ENCODE measurements around the gene CACNG7. TPM values are rescaled to one million over a fixed set of nuclear protein-coding genes. Genes with fewer than 3 reads are reported as not detected.

The CACNG7 gene
- polyA plus RNA-seq, 1 experiment, result 8.6 TPM

DNA sequence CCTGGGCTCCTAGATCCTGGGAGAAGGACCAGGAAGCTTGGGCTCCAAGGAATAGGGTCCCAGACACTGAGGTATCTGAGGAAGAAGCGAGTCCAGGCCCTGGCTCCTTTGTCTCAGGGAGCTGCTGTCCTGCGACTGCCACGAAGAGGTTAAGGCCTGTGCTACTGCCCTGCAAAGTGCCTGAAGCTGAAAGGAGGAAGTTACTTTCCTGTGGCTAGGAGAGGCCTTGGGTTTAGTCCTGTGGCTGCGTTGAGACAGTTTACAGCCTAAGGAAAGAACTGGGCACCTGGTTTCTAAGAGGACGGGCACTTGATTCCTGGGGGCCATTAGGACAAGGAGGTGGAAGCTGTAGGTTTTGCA lies 38.6 kb upstream of the CACNG7 start:
- ChIA-PET POLR2A (no interaction called here), CTCF (interaction anchor here (1.5 kb wide), 1 partner anchor 160 kb away, joined by 5 read pairs; no protein-coding TSS in a partner anchor)
- Histone ChIP-seq H3K27ac (ENCODE audit: low read depth, low read length) (peak overlapping the region; percentile 21), H3K27me3 (ENCODE audit: control insufficient read depth, insufficient read depth, low read length) (no peaks in the 10 kb centered on the region), H3K4me3 (ENCODE audit: low read depth, low read length) (peak overlapping the region; percentile 53), H3K9me3 (ENCODE audit: control insufficient read depth, insufficient read depth, low read length) (no peaks in the 10 kb centered on the region; the same call in 1 of the 2 replicates)
- no peak for DNase-seq (ENCODE audit: low read depth, low spot score)
- TF ChIP-seq, protein P1, sequence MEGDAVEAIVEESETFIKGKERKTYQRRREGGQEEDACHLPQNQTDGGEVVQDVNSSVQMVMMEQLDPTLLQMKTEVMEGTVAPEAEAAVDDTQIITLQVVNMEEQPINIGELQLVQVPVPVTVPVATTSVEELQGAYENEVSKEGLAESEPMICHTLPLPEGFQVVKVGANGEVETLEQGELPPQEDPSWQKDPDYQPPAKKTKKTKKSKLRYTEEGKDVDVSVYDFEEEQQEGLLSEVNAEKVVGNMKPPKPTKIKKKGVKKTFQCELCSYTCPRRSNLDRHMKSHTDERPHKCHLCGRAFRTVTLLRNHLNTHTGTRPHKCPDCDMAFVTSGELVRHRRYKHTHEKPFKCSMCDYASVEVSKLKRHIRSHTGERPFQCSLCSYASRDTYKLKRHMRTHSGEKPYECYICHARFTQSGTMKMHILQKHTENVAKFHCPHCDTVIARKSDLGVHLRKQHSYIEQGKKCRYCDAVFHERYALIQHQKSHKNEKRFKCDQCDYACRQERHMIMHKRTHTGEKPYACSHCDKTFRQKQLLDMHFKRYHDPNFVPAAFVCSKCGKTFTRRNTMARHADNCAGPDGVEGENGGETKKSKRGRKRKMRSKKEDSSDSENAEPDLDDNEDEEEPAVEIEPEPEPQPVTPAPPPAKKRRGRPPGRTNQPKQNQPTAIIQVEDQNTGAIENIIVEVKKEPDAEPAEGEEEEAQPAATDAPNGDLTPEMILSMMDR (IDR thresholded peaks at IDR 0.05; ENCODE audit: low read depth, low read length), result no peak

DNA sequence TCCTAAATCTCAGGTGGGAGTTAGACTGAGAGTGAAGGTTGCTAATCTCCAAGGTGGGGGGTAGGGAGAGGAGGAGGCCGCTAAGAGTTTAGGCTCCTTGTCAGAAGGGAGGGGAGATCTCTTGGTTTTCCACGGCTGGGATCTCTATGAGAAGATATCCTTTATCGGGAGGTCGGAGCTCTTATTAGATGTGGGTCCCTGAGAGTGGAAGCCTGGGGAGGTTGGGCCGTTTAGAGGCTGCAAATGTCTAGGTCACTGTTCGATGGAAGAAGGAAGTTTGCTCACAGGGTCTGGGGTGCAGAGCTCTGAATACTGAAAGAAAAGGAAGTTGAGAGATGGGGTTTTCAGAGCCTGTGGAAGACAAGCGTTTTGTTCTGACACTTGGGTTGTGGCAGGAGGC lies 37.6 kb upstream of the CACNG7 start:
- no peak overlapping the region for H3K27ac ChIP-seq (ENCODE audit: low read depth, low read length)
- CTCF ChIA-PET, result interaction anchor here (0.6 to 1.5 kb wide), 2 partner anchors 66 to 159 kb away, joined by 4 to 5 read pairs; no protein-coding TSS in a partner anchor
- H3K4me3 ChIP-seq (ENCODE audit: low read depth, low read length), result no peak overlapping the region
- no peaks in the 10 kb centered on the region; the same call in 1 of the 2 replicates for H3K9me3 ChIP-seq (ENCODE audit: control insufficient read depth, insufficient read depth, low read length)
- POLR2A ChIA-PET, result no interaction called here
- TF ChIP-seq, protein P1 (IDR thresholded peaks at IDR 0.05; ENCODE audit: low read depth, low read length), result no peak
- DNase-seq (ENCODE audit: low read depth, low spot score), result no peak
- H3K27me3 ChIP-seq (ENCODE audit: control insufficient read depth, insufficient read depth, low read length), result no peaks in the 10 kb centered on the region

DNA sequence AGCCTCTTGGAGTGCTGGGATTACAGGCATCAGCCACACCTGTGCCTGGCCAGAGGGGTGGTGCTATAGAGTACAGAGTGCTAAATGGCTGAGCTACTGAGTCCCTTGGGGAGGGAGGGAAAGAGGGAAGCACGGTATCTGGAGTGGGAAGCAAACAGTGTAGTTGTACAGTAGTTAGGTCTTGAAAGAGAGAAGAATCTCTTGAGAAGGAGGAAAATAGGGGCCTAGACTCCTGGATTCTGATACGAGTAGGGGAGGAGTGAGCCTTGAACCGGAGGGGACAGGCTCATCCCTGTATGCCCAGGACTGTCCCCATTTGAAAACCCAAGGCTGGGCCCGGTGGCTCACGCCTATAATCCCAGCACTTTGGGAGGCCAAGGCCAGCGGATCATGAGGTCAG lies 36.3 kb upstream of the CACNG7 start:
- TF ChIP-seq, protein P1 (IDR thresholded peaks at IDR 0.05; ENCODE audit: low read depth, low read length), result no peak
- Histone ChIP-seq H3K27me3 (ENCODE audit: control insufficient read depth, insufficient read depth, low read length) (no peaks in the 10 kb centered on the region), H3K9me3 (ENCODE audit: control insufficient read depth, insufficient read depth, low read length) (no peaks in the 10 kb centered on the region; the same call in 1 of the 2 replicates), H3K27ac (ENCODE audit: low read depth, low read length) (no peak overlapping the region), H3K4me3 (ENCODE audit: low read depth, low read length) (no peak overlapping the region)
- DNase-seq (ENCODE audit: low read depth, low spot score), result no peak
- CTCF ChIA-PET, result interaction anchor here (1.2 to 1.4 kb wide), 2 partner anchors 35 to 157 kb away, joined by 3 to 4 read pairs; no protein-coding TSS in a partner anchor
- POLR2A ChIA-PET, result no interaction called here

DNA sequence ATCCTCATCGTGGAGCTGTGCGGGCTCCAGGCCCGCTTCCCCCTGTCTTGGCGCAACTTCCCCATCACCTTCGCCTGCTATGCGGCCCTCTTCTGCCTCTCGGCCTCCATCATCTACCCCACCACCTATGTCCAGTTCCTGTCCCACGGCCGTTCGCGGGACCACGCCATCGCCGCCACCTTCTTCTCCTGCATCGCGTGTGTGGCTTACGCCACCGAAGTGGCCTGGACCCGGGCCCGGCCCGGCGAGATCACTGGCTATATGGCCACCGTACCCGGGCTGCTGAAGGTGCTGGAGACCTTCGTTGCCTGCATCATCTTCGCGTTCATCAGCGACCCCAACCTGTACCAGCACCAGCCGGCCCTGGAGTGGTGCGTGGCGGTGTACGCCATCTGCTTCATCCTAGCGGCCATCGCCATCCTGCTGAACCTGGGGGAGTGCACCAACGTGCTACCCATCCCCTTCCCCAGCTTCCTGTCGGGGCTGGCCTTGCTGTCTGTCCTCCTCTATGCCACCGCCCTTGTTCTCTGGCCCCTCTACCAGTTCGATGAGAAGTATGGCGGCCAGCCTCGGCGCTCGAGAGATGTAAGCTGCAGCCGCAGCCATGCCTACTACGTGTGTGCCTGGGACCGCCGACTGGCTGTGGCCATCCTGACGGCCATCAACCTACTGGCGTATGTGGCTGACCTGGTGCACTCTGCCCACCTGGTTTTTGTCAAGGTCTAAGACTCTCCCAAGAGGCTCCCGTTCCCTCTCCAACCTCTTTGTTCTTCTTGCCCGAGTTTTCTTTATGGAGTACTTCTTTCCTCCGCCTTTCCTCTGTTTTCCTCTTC lies 35.1 kb upstream of the CACNG7 start:
- H3K27ac ChIP-seq (ENCODE audit: low read depth, low read length), result no peak overlapping the region
- ChIA-PET POLR2A (no interaction called here), CTCF (interaction anchor here (0.6 kb wide), 1 partner anchor 97 kb away, joined by 4 read pairs; no protein-coding TSS in a partner anchor)
- TF ChIP-seq, protein P1 (IDR thresholded peaks at IDR 0.05; ENCODE audit: low read depth, low read length), result no peak
- H3K9me3 ChIP-seq (ENCODE audit: control insufficient read depth, insufficient read depth, low read length), result no peaks in the 10 kb centered on the region; the same call in 1 of the 2 replicates
- DNase-seq (ENCODE audit: low read depth, low spot score), result no peak
- no peaks in the 10 kb centered on the region for H3K27me3 ChIP-seq (ENCODE audit: control insufficient read depth, insufficient read depth, low read length)
- no peak overlapping the region for H3K4me3 ChIP-seq (ENCODE audit: low read depth, low read length)

DNA sequence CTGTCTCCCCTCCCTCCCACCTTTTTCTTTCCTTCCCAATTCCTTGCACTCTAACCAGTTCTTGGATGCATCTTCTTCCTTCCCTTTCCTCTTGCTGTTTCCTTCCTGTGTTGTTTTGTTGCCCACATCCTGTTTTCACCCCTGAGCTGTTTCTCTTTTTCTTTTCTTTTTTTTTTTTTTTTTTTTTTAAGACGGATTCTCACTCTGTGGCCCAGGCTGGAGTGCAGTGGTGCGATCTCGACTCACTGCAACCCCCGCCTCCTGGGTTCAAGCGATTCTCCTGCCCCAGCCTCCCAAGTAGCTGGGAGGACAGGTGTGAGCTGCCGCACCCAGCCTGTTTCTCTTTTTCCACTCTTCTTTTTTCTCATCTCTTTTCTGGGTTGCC lies 34.5 kb upstream of the CACNG7 start:
- no peaks in the 10 kb centered on the region for H3K27me3 ChIP-seq (ENCODE audit: control insufficient read depth, insufficient read depth, low read length)
- H3K9me3 ChIP-seq (ENCODE audit: control insufficient read depth, insufficient read depth, low read length), result no peaks in the 10 kb centered on the region; the same call in 1 of the 2 replicates
- TF ChIP-seq, protein P1 (IDR thresholded peaks at IDR 0.05; ENCODE audit: low read depth, low read length), result no peak
- no peak overlapping the region for H3K27ac ChIP-seq (ENCODE audit: low read depth, low read length)
- H3K4me3 ChIP-seq (ENCODE audit: low read depth, low read length), result no peak overlapping the region
- ChIA-PET CTCF (interaction anchor here (0.6 kb wide), 1 partner anchor 98 kb away, joined by 4 read pairs; no protein-coding TSS in a partner anchor), POLR2A (no interaction called here)
- DNase-seq (ENCODE audit: low read depth, low spot score), result no peak
